GM19328 (cell line): Measurements from ENCODE around the gene DHX15.

ENCODE experiments used
- ATAC-seq: cut with Tn5 transposase; IDR thresholded peaks from one replicate; pipeline ENCODE4 v1.9.1; 2021; ENCODE audit warnings: mild to moderate bottlenecking, moderate library complexity; ENCODE audit not compliant: unreplicated experiment

Gene DHX15

DNA sequence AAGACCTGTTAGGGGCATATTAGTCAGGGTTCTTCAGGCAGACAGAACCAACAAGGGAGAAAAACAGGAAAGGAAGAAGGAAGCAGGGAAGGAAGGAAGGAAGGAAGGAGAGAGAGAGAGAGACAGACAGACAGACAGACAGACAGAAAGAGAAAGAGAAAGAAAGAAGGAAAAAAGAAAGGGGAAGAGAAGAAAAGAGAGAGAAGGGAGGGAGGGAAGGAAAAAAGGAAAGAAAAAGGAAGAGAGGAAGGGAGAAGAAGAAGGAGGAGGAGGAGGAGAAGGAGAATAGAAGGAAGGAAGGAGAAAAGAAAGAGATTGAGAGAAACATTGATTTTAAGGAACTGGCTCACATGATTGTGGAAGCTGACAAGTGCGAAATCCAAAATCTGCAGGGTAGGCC, 89.0 kb downstream of the DHX15 start:
- no peak for ATAC-seq

DNA sequence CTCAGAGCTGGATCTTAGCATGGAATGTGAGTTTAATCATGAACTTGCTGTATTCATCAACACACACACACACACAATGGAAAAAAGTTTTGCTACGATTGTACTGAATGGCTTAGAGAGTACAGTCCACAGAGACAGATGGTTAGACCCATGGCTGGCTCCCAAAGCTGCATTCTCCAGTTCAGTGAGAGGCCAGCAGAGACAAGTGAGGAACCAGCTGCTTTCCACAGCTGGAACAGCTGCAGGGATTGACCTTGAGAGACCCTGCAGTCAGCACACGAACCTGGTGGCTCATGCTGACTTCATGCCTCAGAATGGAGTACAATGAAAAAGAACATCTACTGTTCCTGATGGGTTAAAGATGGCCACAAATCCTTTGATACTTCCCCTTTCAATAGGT, 94.5 kb downstream of the DHX15 start:
- ATAC-seq: no peak

DNA sequence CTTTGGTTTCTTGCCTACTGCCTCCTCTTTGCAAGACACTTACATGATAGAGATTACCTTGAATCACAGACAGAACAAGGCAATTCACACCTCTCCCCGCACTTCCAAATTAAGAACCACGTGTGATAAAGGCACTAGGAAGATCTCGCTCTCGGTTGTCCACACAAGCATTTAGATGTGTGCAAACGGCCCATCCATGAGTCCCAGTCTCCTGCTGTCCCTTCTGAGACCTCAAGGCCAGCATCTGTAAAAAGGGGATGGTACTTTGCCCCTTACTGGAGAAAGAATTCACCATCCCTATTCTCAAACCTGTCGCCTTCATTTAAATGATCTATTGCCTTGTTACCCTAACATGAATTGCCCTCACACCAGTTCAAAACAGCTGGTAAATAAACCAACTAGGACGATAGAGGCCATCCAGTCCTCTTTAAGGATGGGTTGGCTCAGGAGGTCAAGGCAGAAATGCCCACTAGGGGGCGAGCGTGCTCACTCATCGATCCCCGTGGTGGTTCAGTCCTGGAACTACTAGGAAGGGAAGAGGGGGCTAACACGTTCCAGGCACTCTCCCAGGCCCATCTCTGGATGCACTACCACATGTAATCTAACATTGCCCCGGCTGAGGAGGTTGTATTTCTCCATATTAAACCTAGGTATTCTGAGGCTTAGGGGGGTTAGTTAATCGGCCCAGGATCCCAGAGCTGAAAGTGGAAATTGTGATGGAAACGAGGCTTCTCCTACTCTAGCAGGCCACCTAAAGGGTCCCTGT, 95.8 kb downstream of the DHX15 start:
- peak; percentile 57 for ATAC-seq

DNA sequence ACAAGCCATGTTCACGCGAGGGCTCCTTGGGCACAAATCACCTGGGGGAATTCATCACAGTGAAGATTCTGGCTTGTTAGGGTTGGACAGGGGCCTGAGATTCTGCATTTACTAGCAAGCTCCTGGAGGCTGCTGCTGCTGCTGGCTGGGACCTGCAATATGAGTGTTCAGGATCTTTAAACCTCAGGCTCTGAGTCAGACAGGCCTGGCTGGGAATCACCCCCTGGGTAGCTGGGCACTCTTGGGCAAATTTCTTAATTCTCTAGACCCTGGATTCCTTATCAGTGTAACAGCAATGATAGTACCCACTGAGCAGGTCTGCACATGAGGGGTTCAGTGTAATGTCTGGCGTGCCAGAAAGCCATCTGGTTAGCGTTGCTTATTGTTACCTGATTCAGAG, 101.5 kb downstream of the DHX15 start:
- no peak for ATAC-seq

GRCh38 chr4:24477919-24478318, 106.4 kb downstream of the DHX15 start:
- no peak for ATAC-seq
